Measurements from ENCODE around the gene MYO9B.

GRCh38 chr19:17049711-17050280 lies 25.8 kb upstream of the MYO9B start:
- TF ChIP-seq CTCF (conservative IDR thresholded peaks at IDR 0.05; ENCODE audit: low read length) (no peak), EZH2phosphoT487 (IDR thresholded peaks at IDR 0.05; ENCODE audit: borderline replicate concordance) (no peak)
